SW480 (cell line): ENCODE data around the gene RASGRP3.

Experiments used
- DNase-seq: peaks from one replicate; pipeline ENCODE4 v3.0.0-alpha.2; 2016; ENCODE audit warnings: low spot score

The RASGRP3 gene

DNA sequence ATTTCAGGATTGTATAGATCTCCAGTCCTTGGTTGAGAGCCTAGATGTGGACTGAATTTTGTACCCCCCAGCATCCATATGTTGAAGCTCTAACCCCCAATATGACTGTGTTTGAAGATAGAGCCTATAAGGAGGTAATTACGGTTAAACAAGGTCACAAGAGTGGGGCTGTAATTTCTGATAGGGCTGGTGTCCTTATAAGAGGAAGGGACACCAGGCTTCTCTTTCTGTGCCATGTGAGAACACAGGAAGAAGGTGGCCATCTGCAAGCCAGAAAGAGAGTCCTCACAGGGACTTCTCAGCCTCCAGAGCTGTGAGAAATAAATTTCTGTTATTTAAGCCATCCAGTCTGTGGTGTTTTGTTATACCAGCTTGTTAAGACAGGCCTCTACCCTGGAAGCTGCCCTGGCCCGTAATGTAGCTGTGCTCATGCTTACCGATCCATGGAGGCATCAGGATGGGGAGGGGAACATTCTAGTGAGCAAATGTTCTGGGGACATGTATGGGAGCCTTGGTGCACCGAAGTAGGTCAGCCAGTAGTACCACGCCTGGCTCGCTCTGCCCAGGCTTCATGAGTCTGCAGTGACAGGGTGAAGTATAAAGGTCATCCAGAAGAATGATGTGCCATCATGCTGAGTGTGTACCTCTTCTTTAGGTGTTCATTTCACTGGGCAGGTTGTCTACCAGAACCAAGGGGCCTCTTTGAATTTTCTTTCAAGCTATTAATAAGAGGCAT lies 16.1 kb downstream of the RASGRP3 start:
- DNase-seq = no peak

DNA sequence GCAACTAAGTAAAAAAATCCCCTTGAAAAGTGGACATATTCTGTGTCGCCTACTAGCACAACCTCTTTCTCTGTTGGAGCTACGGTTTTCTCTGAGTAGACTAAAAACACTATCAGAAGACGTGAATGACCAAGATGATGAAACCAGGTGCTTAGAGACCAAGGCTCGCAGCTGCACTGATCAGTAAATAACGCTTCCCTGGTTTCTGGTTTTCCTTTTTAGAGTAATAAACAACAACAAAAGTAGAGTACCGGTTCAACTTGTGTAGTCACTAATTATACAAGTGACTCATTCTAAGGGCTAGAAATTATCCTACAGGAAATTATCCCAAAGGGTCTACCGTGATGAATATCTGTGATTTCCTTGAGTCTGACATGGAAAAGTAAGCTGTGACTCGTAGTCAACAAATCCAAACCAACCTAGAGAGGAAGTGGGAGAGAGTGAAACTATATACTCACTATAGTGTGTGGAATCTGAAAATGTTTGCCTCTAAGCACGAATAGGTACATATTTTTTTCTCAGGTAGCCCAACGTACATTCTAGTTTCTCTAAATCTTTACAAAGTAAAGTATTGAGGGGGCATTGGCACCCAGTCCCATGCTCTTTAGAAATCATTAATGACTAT lies 17.8 kb downstream of the RASGRP3 start:
- DNase-seq = no peak

DNA sequence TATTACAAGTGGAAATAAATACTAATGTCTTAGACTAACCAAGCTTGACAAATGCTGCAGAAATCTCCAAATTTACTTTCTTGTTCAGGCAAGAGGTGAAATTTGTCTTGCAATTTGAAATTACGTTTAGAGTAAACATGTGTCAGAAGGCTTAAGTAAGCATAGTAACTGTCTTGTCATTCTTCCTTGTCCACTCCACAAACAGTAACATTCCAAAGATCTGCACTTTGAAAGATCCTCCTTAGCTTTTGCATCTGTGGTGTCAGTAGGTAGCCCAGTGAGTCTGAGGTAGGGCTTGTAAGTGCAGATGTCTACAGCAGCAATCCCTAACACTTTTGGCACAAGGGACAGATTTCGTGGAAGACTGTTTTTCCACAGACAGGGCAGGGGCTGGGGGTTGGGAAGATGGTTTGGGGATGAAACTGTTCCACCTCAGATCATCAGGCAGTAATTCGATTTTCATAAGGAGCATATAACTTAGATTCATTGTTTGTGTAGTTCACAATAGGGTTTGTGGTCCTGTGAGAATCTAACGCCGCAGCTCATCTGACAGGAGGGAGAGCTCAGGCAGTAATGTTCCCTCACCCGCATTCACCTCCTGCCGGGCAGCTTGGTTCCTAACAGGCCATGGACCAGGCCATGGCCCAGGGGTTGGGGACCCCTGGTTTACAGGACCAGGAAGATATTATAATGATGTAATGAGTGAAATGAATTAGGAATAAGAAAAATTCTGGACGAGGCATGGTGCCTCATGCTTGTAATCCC lies 18.6 kb downstream of the RASGRP3 start:
- no peak for DNase-seq

DNA sequence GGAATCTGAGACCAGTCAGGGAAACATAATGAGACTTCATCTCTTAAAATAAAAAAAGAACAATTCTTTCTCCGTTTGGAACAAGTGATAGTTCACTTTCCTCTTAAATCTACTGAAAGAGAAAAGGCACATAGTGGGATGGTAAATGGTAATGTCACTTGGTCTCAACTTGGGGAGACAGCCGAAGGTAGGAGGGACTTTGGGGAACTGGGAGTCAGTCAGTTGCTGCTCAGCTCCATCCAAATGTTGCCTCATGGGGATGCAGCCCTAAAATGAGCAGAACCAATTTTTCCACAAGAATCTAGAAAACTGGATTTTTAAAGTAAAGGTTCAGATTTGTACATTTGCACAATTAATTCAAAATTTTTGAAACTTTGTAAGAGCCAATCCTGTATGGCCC lies 19.2 kb downstream of the RASGRP3 start:
- no peak for DNase-seq

DNA sequence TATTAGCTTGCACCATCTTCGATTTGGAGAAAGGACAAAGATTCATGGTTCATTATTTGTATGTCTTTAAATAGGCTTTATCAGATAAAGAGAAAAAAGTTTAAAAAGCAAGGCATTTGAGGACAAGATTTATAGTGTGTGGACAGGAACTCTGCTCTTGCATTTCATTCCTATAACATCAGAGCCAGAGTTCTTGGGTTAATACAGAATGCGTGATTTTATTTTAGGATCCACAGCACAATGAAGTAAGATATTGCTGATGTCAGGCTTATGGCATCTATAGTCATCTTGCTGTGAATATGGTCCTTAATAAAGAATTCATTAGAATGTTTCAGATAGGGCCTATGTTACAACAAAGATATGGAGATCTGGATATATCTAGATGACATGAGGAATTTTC lies 19.7 kb downstream of the RASGRP3 start:
- no peak for DNase-seq

DNA sequence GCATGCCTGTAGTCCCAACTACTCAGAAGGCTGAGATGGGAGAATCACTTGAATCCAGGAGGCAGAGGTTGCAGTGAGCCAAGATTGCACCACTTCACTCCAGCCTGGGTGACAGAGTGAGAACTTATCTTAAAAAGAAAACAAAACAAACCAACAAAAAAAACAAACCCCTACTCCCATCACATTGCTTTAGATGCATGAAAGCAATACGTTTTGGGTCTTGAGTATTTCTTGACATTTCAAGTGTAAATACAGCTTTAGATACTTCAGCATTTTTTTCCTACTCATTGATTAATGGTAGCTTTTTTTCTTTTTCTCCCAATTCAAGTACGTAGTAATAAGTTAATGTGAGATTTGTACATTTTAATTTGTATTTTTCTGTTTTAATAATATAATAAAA lies 20.3 kb downstream of the RASGRP3 start:
- no peak for DNase-seq

DNA sequence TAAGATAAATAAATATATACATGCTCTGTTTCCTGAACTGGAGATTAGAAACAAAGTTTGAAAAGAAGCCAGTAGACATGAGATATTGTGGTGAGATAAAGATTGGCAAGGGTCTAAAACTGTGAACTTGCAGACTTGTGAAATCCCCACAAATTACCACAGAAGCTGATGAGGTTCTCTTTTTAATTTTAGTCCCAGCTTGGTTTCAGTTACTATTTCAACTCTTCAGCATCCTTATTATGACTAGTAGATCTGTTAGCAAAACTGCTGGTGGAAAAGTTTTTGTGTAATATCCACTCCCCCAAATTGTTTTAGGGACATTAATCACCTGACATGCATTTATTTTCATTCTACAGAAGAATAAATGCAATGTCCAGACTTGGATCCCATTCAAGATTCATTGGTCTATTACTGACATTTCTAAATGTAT lies 20.8 kb downstream of the RASGRP3 start:
- DNase-seq = no peak

DNA sequence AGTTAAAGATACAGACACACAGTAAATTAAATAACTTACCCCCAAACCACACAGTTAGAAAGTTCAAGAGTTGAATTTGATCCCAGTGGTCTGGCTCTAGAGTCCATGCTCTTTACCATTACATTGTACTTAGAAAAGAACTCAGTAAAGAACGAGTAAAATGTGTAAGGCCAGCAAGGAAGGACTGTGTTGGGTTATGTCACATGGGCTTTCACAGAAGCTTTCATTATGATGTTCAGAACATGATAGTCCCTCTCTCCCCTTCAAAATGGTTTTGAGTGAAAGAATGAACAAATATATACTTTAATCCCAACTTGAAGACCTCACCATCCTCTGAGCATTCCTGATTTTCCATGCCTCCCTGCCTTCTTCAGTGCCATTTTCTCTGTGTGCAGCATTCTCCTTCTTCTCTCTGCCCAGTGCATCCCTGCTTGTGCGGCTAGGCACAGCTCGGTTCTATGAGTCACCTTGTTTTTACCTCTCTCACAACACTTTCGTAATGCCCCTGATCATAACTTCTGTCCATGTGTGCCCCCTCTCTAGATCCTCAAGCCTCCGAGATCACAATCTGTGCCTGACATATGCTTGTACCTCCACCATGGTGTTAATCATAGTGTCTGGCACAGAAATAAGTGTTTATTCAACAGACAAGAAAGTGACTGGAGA lies 22.0 kb downstream of the RASGRP3 start:
- no peak for DNase-seq

DNA sequence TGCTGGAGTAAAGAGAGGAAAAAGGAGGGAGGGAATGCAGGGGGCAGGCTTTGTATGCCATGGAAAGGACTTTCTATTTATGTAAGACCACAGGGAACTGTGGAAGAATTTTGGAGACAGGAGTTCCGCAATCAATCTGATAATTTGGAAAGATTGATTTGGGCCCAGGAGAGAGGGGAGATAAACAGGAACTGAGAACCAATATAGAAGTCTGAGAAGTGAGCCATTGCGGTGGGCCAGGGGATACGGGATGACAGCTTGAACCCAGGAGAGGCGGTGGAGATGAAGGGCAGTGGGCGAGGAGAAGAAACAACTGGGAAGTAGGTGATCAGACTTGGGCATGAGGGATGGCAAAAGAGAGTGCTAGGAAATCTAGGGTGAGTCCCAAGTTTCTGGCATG lies 23.7 kb downstream of the RASGRP3 start:
- no peak for DNase-seq

DNA sequence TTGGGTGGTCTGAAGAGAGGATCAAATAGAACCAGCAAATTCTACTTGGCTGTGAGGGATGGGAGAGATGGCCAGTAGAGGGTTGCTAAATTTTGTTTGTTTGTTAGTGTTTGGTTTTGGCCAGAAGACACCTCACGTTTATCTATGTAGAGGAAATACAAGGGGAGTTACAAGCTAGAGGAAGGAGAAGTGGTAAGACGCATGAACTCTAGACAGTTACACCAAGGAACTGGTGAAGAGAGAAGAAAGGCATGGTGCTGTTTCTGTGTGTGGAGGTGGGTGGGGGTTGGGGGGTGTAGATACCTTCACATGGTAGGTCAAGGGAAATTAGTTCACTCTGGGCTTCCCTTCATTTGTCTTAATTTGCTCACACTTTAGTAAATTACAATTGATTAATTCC lies 25.6 kb downstream of the RASGRP3 start:
- DNase-seq = no peak

DNA sequence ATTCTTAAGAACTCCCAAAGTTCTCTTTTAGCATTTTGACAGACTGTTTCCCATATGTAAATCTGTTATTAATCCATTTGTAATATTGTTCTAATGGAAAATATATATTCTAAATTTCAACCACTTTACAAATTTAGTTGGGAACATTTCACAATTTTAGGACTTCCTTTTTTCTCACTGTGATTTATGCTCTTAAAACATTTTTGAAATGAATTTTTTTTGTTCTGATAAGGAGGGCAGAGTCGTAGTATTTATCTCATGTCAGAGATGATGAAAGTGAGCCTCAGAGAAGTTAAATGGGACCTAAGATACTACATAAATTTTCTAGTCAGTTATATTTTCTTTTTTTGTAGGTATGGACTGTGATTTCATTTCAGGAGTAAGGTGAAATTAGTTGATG lies 26.6 kb downstream of the RASGRP3 start:
- DNase-seq = no peak

DNA sequence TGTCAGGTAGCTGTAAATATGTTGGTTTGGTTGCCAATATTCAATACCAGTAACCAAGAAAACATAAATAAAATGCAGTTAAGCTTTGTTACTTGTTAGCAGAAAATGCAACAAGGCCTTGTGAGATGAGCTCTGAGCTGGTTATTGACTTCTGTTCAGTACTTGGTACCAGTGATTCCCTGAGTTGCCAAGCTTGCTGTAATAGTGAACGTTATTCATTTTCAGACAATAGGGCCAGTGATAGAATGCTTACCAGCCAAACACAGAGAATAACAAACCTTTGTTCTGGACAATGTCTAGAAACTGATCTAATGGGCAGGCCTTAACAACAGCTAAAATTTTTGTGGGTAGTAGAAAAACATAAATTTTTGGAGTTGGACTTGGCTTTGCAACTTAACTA lies 29.5 kb downstream of the RASGRP3 start:
- no peak for DNase-seq

DNA sequence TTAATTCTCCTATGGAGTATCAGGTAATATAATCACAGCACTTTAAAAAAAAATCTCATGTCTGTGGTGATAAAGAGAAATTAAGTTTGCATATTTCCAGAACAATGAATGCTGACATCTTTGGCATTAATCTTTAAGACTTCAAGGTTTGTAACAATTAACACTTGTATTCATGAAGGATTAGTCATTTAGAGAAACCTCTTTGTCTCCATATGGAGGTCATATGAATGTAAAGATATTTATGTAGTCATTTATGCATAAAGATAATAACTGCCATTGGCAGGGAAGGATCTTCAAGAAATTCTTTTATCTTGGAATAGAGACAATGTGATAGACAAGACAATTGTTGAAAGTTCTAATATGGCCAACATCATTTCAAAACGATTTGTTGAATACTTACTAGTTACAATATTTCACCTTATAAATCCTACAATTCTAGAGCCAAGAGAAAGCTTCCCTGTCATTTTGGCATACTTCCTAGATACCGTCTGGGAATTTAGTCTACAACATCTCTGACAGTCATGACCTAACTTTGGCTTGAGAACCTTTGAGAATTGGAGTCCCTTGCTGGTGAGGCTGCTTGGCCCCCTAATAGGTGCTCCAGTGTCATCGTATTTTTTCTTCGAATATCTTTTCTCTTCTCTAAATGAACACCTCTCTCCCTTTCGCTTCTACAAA lies 33.6 kb downstream of the RASGRP3 start:
- DNase-seq = no peak

DNA sequence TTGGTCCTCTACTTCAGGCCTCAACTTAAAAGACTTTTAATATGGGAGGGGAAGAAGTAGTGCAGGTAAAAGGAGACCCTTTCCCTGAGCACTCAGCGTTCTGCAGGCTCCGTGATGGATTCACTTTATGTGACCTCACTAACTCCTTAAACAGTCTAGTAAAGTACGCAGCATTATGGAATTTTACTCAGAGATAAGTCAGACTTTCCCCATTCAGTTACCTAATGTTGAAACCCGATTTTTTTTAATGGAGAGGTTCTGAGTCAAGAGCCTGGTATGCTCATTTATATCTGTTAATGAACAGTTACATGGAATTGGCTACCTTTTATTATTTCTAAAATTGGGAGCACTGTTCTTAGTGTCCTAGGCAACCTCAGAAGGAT lies 34.1 kb downstream of the RASGRP3 start:
- no peak for DNase-seq

DNA sequence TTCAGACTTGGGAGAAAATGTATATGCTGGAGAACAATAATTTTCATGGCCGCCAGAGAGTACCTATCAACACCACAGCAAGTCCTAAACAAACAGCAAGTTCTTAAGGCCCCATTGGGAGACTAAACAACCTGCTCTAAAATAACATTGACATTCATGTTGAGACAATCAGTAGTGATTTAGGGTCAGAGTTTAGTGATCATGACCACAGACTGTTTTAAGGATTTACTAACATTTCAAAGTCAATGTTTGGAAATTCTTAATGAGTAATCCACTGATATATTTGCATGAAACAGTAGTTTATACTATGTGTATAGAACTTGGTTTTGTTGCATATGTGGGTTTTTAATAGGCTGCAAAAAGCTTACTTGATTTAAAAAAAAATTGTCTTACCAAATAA lies 34.7 kb downstream of the RASGRP3 start:
- no peak for DNase-seq

DNA sequence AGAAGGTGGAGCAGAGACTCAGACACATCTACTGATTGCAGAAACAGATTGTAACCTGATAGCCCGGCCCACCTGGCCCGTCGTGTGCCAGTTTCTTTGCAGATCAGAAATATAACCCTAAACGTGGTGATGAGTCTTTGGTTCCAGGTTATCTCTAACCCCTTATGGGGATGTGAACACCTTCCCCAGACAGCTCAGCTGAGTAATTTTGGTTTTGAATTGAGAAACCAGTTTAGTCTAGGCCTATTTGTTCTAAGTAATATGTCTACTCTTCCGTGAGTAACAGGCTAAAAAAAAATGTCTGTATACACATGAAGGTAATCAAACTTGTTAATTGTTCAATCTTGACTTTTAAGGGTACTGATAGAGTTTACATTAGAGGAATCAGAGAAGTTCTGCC lies 35.7 kb downstream of the RASGRP3 start:
- no peak for DNase-seq

DNA sequence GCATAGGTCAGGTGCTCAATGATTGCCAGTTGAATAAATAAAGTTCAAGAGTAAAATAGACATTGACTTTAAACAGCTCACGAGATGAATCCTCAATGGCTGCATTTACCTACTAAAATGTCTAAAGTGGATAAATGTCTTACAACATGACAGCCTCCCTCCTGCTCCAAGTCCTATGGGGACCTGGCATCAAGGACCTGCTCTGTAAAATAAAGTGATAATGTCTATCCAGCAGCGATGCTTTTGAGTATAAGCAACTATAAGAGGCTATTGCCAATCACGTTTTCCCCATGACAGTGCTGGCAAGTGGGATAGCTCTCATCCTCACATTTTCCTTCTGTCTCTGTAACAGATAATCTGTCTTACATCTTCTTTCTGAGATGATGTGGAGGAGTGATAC lies 37.0 kb downstream of the RASGRP3 start:
- no peak for DNase-seq

DNA sequence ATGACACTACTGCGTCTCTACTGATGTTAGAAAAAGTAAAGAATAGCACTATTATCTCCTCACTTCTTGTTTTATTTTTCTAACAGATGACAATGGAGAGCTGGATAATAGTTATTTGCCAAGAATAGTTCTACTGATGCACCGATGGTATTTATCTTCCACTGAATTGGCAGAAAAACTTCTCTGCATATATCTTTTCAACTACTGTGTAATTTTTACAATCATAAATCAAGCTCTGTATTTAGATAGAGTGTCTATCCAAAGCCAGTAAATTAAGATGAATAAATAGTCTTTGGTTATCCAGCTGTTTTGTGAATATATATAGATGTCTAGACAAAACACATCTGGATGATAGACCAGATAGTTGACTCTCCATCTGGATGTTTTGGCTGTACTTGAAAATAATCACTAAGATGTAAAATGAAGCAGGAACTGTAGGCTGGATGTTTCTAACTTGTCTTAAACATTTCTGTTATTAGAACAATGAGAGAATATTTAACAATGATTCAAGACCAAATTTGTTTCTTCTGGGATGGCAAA lies 40.1 kb downstream of the RASGRP3 start:
- no peak for DNase-seq

DNA sequence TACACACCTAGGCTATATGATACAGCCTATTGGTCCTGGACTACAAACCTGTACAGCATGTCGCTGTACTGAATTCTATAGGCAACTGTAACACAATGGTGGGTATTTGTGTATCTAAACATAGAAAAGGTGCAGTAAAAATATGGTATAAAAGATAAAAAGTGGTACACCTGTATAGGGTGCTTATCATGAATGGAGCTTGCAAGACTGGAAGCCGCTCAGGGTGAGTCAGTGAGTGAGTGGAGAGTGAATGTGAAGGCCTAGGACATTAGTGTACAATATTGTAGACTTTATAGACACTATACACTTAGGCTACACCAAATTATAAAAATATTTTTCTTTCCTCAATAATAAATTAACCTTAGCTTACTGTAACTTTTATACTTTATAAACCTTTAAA lies 41.8 kb downstream of the RASGRP3 start:
- DNase-seq = no peak

DNA sequence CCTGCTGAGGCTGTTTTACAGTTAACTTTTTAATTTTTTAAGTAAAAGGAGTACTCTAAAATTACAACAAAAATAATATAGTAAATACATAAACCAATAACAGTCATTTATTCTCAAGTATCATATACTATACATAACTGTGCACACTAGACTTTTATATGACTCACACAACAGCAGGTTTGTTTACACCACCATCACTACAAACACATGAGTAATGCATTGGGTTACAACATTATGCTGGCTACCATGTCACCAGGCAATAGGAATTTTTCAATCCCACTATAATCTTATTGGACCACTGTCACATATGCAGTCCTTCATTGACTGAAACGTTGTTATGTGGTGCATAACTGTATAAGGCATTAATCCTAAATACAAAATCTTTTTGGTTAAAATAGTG lies 42.5 kb downstream of the RASGRP3 start:
- peak; percentile 20 for DNase-seq

DNA sequence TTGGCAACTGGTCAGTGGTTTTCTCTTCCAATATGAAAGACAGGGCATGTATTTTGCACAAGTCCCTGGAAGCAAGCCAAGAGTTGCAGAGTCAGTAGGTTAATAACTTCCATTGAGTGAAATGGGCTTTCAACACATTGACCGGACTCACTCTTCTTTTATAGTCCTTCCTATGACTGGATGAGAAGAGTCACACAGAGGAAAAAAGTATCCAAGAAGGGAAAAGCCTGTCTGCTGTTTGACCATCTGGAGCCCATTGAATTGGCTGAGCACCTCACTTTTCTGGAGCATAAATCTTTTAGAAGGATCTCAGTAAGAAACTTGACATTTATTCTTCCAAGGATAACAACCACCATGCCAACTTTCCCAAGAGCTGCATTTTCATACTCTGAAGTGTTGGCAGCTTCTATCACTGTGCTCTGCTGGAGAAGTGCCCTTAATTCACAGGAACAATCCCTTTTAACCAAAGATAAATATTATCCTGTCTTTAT lies 45.4 kb downstream of the RASGRP3 start:
- DNase-seq = no peak

DNA sequence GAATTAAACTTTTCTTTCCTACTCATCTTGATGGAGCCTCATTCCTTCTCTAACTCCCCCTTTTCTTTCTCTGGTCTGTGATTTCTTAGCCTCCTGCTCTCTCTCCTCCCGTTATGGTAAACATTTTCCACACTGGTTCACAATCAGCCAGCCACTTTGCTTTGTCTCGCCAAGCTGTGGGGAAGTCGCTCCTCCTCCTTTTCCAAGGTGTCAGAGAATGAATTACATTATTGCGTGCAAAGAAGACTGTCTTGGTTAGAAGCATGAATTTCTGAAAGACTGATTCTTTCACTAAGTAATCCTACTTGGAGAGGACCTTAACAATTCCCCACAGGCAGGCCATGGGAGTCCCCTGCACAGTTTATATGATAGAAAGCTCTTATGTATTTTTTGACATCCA lies 46.1 kb downstream of the RASGRP3 start:
- no peak for DNase-seq
